Kidney (tissue), 14 donors: ENCODE measurements around the gene UBE2U. TPM values are rescaled to one million over a fixed set of nuclear protein-coding genes. Genes with fewer than 3 reads are reported as not detected.

Experiments
- DNase-seq, 5 donors: peaks; one replicate each; pipeline ENCODE4 v3.0.0-alpha.2; 2013 to 2020
- FAIRE-seq: peaks from 2 replicates; lab custom pipeline; 2012; peaks lifted over from hg19 to GRCh38; lab: Jason Lieb, UNC
- H3K27ac ChIP-seq, 2 donors: one replicate each; pipeline ENCODE4 v1.7.0; 2013; ENCODE audit warnings: low read depth in 2 of 2, low read length in 2 of 2, inconsistent platforms in 1 of 2
- H3K27me3 ChIP-seq: one replicate; pipeline ENCODE4 v1.7.1; 2013; ENCODE audit warnings: low read length, inconsistent platforms; ENCODE audit not compliant: control insufficient read depth, insufficient read depth
- H3K36me3 ChIP-seq, 3 donors: one replicate each; pipeline versions ENCODE4 v1.7.0 to v1.7.1; 2013; ENCODE audit warnings: low read length in 3 of 3, control low read depth in 1 of 3, inconsistent platforms in 1 of 3; ENCODE audit not compliant: insufficient read depth in 3 of 3, control insufficient read depth in 2 of 3
- H3K4me1 ChIP-seq, 3 donors: one replicate each; pipeline versions ENCODE4 v1.7.0 to v1.7.1; 2013; ENCODE audit warnings: low read length in 3 of 3, inconsistent platforms in 1 of 3, low read depth in 1 of 3; ENCODE audit not compliant: control insufficient read depth in 2 of 3, insufficient read depth in 2 of 3
- H3K4me3 ChIP-seq, 3 donors: one replicate each; pipeline versions ENCODE4 v1.7.0 to v1.8.1; 2013; ENCODE audit warnings: low read length in 3 of 3, control low read depth in 1 of 3, inconsistent platforms in 1 of 3
- H3K9ac ChIP-seq, 3 donors: one replicate each; pipeline versions ENCODE4 v1.7.0 to v1.7.1; 2013; ENCODE audit warnings: low read length in 3 of 3, control low read depth in 1 of 3, inconsistent platforms in 1 of 3
- H3K9me3 ChIP-seq, 3 donors: one replicate each; pipeline versions ENCODE4 v1.7.0 to v1.7.1; 2013; ENCODE audit warnings: low read length in 3 of 3, control low read depth in 1 of 3, inconsistent platforms in 1 of 3; ENCODE audit not compliant: control insufficient read depth in 2 of 3, insufficient read depth in 1 of 3
- intact Hi-C: fragments of 100-400 bp; cut with DNase I; formaldehyde crosslinking; loops from one replicate; pipeline ENCODE4 v1.11.1; 2022
- polyA plus RNA-seq: library from polyadenylated mRNA; stranded (reverse); fragments of 350-450 nt; fragmentation: Illumina TruSeq; extraction: RNeasy Lipid Tissue Mini Kit (QIAGEN cat#74804); gene quantifications from one replicate; pipeline ENCODE4 v1.2.3, GENCODE V29; 2014; ENCODE audit warnings: low read depth, low replicate concordance; ENCODE audit not compliant: insufficient read depth
- total RNA-seq: library from RNA; stranded (reverse); fragmentation: NEBNext Ultra II Directional; extraction: Animal tissue kit (Norgen Biotek cat#: 25700); gene quantifications from one replicate; pipeline ENCODE4 v1.2.1, GENCODE V29; 2021
- TF ChIP-seq, protein P1 (sequence below): IDR thresholded peaks from 3 replicates; pipeline ENCODE4 v1.5.1; 2012; ENCODE audit warnings: mild to moderate bottlenecking, moderate library complexity, borderline replicate concordance; ENCODE audit not compliant: insufficient read depth; ENCODE audit errors: extremely low read depth
- donor health status: control.
- donor health status: control.
- donor health status: control.
- donor health status: control.
- donor health status: control.
- donor health status: DM: yes; HTN: yes; CAD: no.
- donor health status: Normal renal cell carcinoma (clear cell type).

UBE2U gene
- total and polyA plus RNA-seq, 2 donors from 2014 or later = not detected

DNA sequence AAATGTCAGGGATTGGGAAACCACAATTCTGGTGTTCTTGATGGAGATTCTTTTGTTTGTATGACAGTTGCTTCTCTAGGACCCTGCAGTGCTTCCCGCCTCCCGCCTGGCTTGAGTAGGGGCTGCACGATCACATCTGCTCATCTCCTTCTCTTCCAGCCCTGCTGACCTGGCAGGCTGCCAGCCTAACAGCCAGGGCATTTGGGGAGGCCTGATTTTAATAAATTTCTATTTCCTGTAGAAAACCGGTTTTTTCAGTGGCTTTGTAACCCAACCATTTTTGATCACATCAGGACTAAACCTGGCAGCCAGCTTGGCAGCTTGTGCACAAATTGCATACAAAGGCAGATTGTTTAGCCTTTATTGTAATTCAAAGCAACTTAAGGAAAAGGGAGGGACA lies 78.9 kb downstream of the UBE2U start:
- Histone ChIP-seq H3K9me3 (no peaks in the 10 kb centered on the region), H3K9ac (no peak overlapping the region), H3K27ac (no peak overlapping the region), H3K4me1 (no peaks in the 10 kb centered on the region), H3K4me3 (no peak overlapping the region), H3K27me3 (no peaks in the 10 kb centered on the region), H3K36me3 (no peaks in the 10 kb centered on the region)
- DNase-seq (peak in 4 of 5 donors; percentile 63 to 83 (median 76)), FAIRE-seq (no peak)
- intact Hi-C loops = no loop called here
- TF ChIP-seq, protein P1, sequence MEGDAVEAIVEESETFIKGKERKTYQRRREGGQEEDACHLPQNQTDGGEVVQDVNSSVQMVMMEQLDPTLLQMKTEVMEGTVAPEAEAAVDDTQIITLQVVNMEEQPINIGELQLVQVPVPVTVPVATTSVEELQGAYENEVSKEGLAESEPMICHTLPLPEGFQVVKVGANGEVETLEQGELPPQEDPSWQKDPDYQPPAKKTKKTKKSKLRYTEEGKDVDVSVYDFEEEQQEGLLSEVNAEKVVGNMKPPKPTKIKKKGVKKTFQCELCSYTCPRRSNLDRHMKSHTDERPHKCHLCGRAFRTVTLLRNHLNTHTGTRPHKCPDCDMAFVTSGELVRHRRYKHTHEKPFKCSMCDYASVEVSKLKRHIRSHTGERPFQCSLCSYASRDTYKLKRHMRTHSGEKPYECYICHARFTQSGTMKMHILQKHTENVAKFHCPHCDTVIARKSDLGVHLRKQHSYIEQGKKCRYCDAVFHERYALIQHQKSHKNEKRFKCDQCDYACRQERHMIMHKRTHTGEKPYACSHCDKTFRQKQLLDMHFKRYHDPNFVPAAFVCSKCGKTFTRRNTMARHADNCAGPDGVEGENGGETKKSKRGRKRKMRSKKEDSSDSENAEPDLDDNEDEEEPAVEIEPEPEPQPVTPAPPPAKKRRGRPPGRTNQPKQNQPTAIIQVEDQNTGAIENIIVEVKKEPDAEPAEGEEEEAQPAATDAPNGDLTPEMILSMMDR = no peak

- Histone ChIP-seq H3K4me3 (no peak overlapping the region), H3K27me3 (no peaks in the 10 kb centered on the region), H3K9ac (no peak overlapping the region), H3K9me3 (no peaks in the 10 kb centered on the region), H3K4me1 (no peaks in the 10 kb centered on the region), H3K27ac (no peak overlapping the region), H3K36me3 (no peaks in the 10 kb centered on the region)
- intact Hi-C loops = no loop called here
- DNase-seq (peak in 2 of 5 donors; percentile 16 to 22), FAIRE-seq (no peak)
- TF ChIP-seq, protein P1 = no peak
Measured at GRCh38 chr1:64287071-64287470, 83.6 kb downstream of the UBE2U start.

- H3K9ac ChIP-seq = no peak overlapping the region
- intact Hi-C loops = no loop called here
- TF ChIP-seq, protein P1 = no peak
- H3K27me3 ChIP-seq = no peaks in the 10 kb centered on the region
- no peaks in the 10 kb centered on the region for H3K9me3 ChIP-seq
- H3K27ac ChIP-seq = no peak overlapping the region
- FAIRE-seq (no peak), DNase-seq (no peak)
- no peaks in the 10 kb centered on the region for H3K36me3 ChIP-seq
- no peaks in the 10 kb centered on the region for H3K4me1 ChIP-seq
- no peak overlapping the region for H3K4me3 ChIP-seq
Measured at GRCh38 chr1:64290420-64290819, 87.0 kb downstream of the UBE2U start.

GRCh38 chr1:64291931-64292330 lies 88.5 kb downstream of the UBE2U start:
- no peaks in the 10 kb centered on the region for H3K4me1 ChIP-seq
- H3K27ac ChIP-seq = no peak overlapping the region
- no peaks in the 10 kb centered on the region for H3K27me3 ChIP-seq
- TF ChIP-seq, protein P1 = no peak
- no peak overlapping the region for H3K4me3 ChIP-seq
- no peak for FAIRE-seq
- no peaks in the 10 kb centered on the region for H3K9me3 ChIP-seq
- no peak for DNase-seq
- H3K9ac ChIP-seq = no peak overlapping the region
- intact Hi-C loops = no loop called here
- no peaks in the 10 kb centered on the region for H3K36me3 ChIP-seq
